PFSK-1 (cell line): ENCODE results near the gene SFMBT2.

ENCODE experiments used
- POLR2AphosphoS5 ChIP-seq: IDR thresholded peaks from 2 replicates; pipeline ENCODE4 v1.6.1; 2012; ENCODE audit warnings: low read depth, mild to moderate bottlenecking, control low read depth, low read length, moderate library complexity
- REST ChIP-seq, 2 experiments: IDR thresholded peaks; 2 replicates each; pipeline versions ENCODE4 v1.6.1 to v1.8.0; 2011 to 2012; ENCODE audit warnings: low read depth in 2 of 2, low read length in 2 of 2, control low read depth in 1 of 2, inconsistent platforms in 1 of 2, mild to moderate bottlenecking in 1 of 2, moderate library complexity in 1 of 2; ENCODE audit not compliant: insufficient read depth in 1 of 2
- TAF1 ChIP-seq: IDR thresholded peaks from 2 replicates; pipeline ENCODE4 v1.6.1; 2012; ENCODE audit warnings: low read length, control low read depth, borderline replicate concordance; ENCODE audit not compliant: insufficient read depth

DNA sequence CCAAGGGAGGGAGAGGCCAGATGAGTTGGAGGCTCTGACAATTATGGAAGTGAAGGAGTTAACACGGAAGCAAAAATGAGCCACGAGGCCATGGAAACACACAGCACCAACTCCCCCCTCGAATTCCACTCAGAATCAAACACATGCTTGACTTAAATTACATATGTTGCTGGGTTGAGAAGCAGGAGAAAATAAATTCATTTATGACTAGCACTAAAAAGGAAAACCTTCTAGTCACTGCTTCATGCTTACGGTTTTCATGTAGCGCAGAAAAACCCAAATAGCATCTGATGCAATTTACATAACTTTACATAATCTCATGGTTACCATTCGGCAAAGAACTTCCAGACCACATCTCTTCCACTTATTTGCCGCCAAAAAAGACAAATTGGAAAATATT is 51.5 kb downstream of the SFMBT2 start:
- no peak for TF ChIP-seq POLR2AphosphoS5
- TF ChIP-seq REST (IDR thresholded peaks at IDR 0.05; ENCODE audit: insufficient read depth in 1 of 2, low read depth in 2 of 2, low read length in 2 of 2): no peak
- TF ChIP-seq TAF1: no peak
